Measurements from ENCODE around the gene EGLN1. TPM values are rescaled to one million over a fixed set of nuclear protein-coding genes. Genes with fewer than 3 reads are reported as not detected.

The EGLN1 gene
- total RNA-seq, 1 donor: 19.0 TPM

DNA sequence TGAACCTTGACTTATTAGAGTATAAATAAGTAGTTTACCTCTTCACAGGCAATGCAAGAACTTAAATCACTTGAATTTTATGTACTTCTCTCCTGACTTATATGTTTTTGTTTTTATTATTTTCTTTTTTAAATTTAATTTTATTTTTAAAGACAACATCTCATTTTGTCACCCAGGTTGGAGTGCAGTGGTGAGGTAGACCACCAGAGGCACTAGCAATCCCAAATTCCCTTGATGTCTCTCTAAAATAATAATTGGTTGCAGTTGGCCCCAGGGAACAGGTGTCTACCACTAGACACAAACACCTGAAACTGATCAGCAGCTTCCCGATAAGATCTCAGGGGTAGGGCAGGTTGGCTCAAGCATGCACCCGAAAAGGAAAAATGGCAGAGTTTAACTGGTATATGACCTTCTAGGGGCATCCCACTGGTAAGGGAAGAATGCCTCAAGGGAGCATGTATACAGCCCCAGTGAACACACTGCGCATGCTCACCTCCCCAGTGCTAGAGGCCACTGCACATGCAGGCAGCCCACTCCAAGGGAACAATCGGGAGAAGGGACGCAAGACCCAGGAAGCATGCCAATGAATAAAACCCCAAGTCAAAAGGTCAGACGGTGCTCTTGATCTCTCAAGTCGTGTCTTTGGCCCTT, 99.1 kb downstream of the EGLN1 start:
- no peaks in the 10 kb centered on the region for H3K9me3 ChIP-seq (ENCODE audit: low read depth, low read length)
- no peak overlapping the region for H3K4me3 ChIP-seq (ENCODE audit: low read length)
- H3K4me1 ChIP-seq (ENCODE audit: insufficient read depth, low read length): no peaks in the 10 kb centered on the region
- H3K27me3 ChIP-seq (ENCODE audit: insufficient read depth, low read length): no peaks in the 10 kb centered on the region

DNA sequence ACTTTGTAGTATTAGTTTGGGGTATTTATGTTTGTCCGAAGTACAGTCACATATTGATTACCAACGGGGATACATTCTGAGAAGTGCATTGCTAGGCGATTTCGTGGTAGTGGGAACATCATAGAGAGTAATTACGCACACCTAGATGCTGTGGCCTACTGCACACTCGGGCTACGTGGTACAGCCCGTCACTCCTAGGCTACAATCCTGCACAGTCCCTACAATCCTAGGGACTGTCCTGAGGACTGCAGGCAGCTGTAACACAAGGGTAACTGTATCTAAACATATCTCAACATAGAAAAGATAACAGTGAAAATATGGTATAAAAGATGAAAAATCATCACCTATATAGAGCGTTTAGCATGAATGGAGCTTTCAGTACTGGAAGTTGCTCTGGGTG, 103.0 kb downstream of the EGLN1 start:
- no peaks in the 10 kb centered on the region for H3K27me3 ChIP-seq (ENCODE audit: insufficient read depth, low read length)
- H3K4me1 ChIP-seq (ENCODE audit: insufficient read depth, low read length): no peaks in the 10 kb centered on the region
- no peaks in the 10 kb centered on the region for H3K9me3 ChIP-seq (ENCODE audit: low read depth, low read length)
- no peak overlapping the region for H3K4me3 ChIP-seq (ENCODE audit: low read length)

DNA sequence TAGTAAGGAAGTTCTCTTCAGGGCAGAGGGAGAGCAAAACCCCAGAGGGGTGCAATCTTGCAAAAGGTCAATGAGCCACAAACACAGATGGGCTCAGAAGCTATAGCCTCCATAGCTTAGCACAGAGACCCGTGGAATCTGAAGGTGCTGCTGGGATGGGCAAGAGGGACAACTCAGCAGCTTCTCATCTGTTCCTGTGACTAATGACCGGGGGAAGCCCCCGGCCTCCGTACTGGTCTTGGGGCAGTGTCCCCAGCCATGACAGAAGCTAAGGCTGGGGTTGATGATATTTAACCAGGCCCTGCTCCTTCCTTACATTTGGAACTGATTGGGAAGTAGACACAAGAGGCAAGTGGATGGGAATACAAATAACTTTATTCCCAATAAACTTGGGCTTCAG, 103.5 kb downstream of the EGLN1 start:
- no peak overlapping the region for H3K4me3 ChIP-seq (ENCODE audit: low read length)
- H3K9me3 ChIP-seq (ENCODE audit: low read depth, low read length): no peaks in the 10 kb centered on the region
- H3K27me3 ChIP-seq (ENCODE audit: insufficient read depth, low read length): no peaks in the 10 kb centered on the region
- no peaks in the 10 kb centered on the region for H3K4me1 ChIP-seq (ENCODE audit: insufficient read depth, low read length)

DNA sequence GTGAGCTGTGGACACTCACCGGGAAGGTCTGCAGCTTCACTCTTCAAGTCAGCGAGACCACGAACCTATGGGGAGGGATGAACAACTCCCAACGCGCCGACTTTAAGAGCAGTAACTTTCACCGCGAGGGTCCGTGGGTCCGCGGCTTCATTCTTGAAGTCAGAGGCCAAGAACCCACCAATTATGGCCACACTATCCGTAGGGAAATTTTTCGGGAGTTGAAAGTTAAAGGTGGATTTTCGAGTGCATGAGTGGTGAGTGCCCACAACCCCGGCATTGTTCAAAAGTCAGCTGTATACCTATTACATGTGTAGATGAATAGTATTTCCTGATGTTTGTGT, 104.1 kb downstream of the EGLN1 start:
- Histone ChIP-seq H3K4me3 (ENCODE audit: low read length) (no peak overlapping the region), H3K27me3 (ENCODE audit: insufficient read depth, low read length) (no peaks in the 10 kb centered on the region)

DNA sequence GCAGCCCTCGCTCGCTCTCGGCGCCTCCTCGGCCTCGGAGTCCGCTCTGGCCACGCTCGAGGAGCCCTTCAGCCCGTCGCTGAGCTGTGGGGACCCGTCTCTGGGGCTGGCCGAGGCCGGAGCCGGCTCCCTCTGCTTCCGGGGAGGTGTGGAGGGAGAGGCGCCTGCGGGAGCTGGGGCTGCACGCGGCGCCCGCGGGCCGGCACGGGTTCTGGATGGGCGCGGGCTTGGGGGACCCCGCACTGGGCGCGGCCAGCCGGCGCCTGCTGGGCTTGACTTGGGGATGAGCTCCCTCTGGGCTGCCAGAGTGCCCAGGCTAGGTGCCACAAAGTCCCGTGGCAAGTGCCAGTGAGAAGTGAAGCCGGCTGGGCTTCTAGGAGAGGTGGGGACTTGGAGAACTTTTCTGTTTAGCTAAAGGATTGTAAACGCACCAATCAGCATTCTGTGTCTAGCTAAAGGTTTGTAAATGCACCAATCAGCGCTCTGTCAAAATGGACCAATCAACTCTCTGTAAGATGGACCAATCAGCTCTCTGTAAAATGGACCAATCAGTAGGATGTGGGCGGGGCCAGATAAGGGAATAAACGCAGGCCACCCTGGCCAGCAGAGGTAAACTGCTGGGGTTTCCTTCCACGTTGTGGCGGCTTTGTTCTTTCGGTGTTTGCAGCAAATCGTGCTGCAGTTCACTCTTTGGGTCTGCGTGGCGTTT, 104.6 kb downstream of the EGLN1 start:
- no peak overlapping the region for H3K4me3 ChIP-seq (ENCODE audit: low read length)
- no peaks in the 10 kb centered on the region for H3K4me1 ChIP-seq (ENCODE audit: insufficient read depth, low read length)
- no peaks in the 10 kb centered on the region for H3K9me3 ChIP-seq (ENCODE audit: low read depth, low read length)
- H3K27me3 ChIP-seq (ENCODE audit: insufficient read depth, low read length): no peaks in the 10 kb centered on the region

More for the DNA sequence above, 104.1 kb downstream of the EGLN1 start:
- H3K4me1 ChIP-seq (ENCODE audit: insufficient read depth, low read length): no peaks in the 10 kb centered on the region
- H3K9me3 ChIP-seq (ENCODE audit: low read depth, low read length): no peaks in the 10 kb centered on the region

DNA sequence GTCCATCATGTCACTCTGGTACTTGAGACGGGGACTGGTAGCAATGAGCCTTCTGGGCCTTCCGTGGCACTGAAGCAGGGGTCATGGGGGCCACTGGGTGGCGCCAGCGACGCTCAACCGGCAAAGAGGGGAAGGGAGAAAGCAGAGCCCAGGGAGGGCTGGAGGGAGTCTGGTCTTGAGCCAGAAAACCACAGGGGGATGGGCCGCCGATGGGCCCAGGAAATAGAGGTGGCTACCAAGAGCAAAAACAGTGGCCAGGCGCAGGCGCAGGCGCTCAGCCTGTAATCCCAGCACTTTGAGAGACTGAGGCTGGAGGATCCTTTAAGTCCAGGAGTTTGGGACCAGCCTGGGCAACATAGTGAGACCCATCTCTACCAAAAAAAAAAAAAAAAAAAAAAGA, 106.2 kb downstream of the EGLN1 start:
- no peaks in the 10 kb centered on the region for H3K9me3 ChIP-seq (ENCODE audit: low read depth, low read length)
- H3K4me1 ChIP-seq (ENCODE audit: insufficient read depth, low read length): no peaks in the 10 kb centered on the region

More for the DNA sequence above, 106.2 kb downstream of the EGLN1 start:
- H3K4me3 ChIP-seq (ENCODE audit: low read length): no peak overlapping the region
- no peaks in the 10 kb centered on the region for H3K27me3 ChIP-seq (ENCODE audit: insufficient read depth, low read length)

Other genes with a start within 250 kb of the EGLN1 start
- gene GNPAT, start 181.1 kb downstream of the EGLN1 start, total RNA-seq: 17.8 TPM
- 49.6 TPM for gene EXOC8, start 84.4 kb downstream of the EGLN1 start, total RNA-seq
- 31.8 TPM for gene SPRTN, start 84.0 kb downstream of the EGLN1 start, total RNA-seq
- gene TSNAX, start 106.4 kb upstream of the EGLN1 start, total RNA-seq: 27.3 TPM
- gene DISC1, start 204.5 kb upstream of the EGLN1 start, total RNA-seq: 17.2 TPM

Measured in mononuclear cell (primary cell).